SU-DHL-6 (cell line): ENCODE data around the gene FBXL16.

Experiments used
- H2AFZ ChIP-seq: fragments of 200-600 bp; sonication (generic); 2 replicates; pipeline ENCODE4 v1.6.1; 2014; ENCODE audit warnings: low read depth, mild to moderate bottlenecking, moderate library complexity, mixed read lengths, antibody characterized with exemption, low read length; ENCODE audit not compliant: severe bottlenecking
- H3F3A ChIP-seq: fragments of 200-600 bp; shearing (Covaris generic); 2 replicates; pipeline ENCODE4 v1.6.0; 2016; ENCODE audit warnings: antibody characterized with exemption, mild to moderate bottlenecking; ENCODE audit not compliant: insufficient read depth
- H3K27ac ChIP-seq: fragments of 200-600 bp; sonication (generic); 2 replicates; pipeline ENCODE4 v1.5.1; 2016; ENCODE audit warnings: low read depth, mild to moderate bottlenecking, low read length, moderate library complexity, mixed read lengths
- H3K27me3 ChIP-seq: fragments of 200-600 bp; sonication (generic), shearing (Covaris generic); 2 replicates; pipeline ENCODE4 v1.6.0; 2014; ENCODE audit warnings: mild to moderate bottlenecking, low read length
- H3K36me3 ChIP-seq: fragments of 200-600 bp; sonication (generic); 2 replicates; pipeline ENCODE4 v1.6.1; 2014; ENCODE audit warnings: mild to moderate bottlenecking, low read length, mixed read lengths
- H3K4me2 ChIP-seq: fragments of 300-600, 200-600 bp; shearing (Covaris generic), sonication (generic); 2 replicates; pipeline ENCODE4 v1.6.0; 2014; ENCODE audit warnings: low read length, low read depth, mild to moderate bottlenecking; ENCODE audit not compliant: poor library complexity, severe bottlenecking
- H3K4me3 ChIP-seq: fragments of 200-600 bp; sonication (generic); 2 replicates; pipeline ENCODE4 v1.5.1; 2014; ENCODE audit warnings: antibody characterized with exemption, low read length, mild to moderate bottlenecking, mixed read lengths; ENCODE audit not compliant: insufficient read depth, poor library complexity, severe bottlenecking
- H3K79me2 ChIP-seq: fragments of 200-600 bp; sonication (generic); 2 replicates; pipeline ENCODE4 v1.6.1; 2014; ENCODE audit warnings: mild to moderate bottlenecking, low read length, moderate library complexity; ENCODE audit not compliant: insufficient read depth
- H3K9ac ChIP-seq: fragments of 200-600 bp; sonication (generic); 2 replicates; pipeline ENCODE4 v1.7.0; 2014; ENCODE audit warnings: mild to moderate bottlenecking, low read length
- H3K9me2 ChIP-seq: fragments of 200-600 bp; sonication (generic); replicated peaks from 2 replicates; pipeline ENCODE4 v1.6.1; 2014; ENCODE audit warnings: low read length; ENCODE audit not compliant: insufficient read depth
- H3K9me3 ChIP-seq: fragments of 200-600 bp; sonication (generic); 2 replicates; pipeline ENCODE4 v1.6.1; 2014; ENCODE audit warnings: low read length, mixed read lengths; ENCODE audit not compliant: insufficient read depth
- H4K20me1 ChIP-seq: fragments of 200-600 bp; sonication (generic); 2 replicates; pipeline ENCODE4 v1.6.1; 2014; ENCODE audit warnings: low read depth, mild to moderate bottlenecking, antibody characterized with exemption, low read length, moderate library complexity, mixed read lengths
- CTCF ChIP-seq: fragments of 200-600 bp; sonication (generic); IDR thresholded peaks from one replicate; pipeline ENCODE4 v1.5.1; 2017; ENCODE audit warnings: antibody characterized with exemption, mild to moderate bottlenecking, low read length, moderate library complexity; ENCODE audit not compliant: insufficient read depth, poor library complexity, severe bottlenecking
- EZH2phosphoT487 ChIP-seq: fragments of 200-600 bp; sonication (generic), shearing (Covaris generic); conservative IDR thresholded peaks from 2 replicates; pipeline ENCODE4 v1.6.1; 2018; ENCODE audit warnings: mild to moderate bottlenecking, antibody characterized with exemption, low read length, moderate library complexity, mixed read lengths

FBXL16 gene

GRCh38 chr16:684071-684794 lies 21.4 kb downstream of the FBXL16 start, which contains the start of gene JMJD8:
TSS of gene JMJD8 (minus strand) at chr16:684334. CDS start at chr16:684319, 15 bp downstream.
- Histone ChIP-seq H3K9ac (peak within 1 kb of the TSS; percentile 58), H3K9me3 (no peaks in the 10 kb centered on the region), H3K36me3 (no peaks in the 10 kb centered on the region), H4K20me1 (no peaks in the 10 kb centered on the region), H3K27me3 (no peaks in the 10 kb centered on the region), H3K79me2 (peaks cover 23% of the 10 kb centered on the region; the same call in 1 of the 2 replicates), H3K9me2 (no peaks in the 10 kb centered on the region), H3K4me2 (peak within 1 kb of the TSS; percentile 64), H3K4me3 (peak within 1 kb of the TSS; percentile 55), H2AFZ (no peak within 1 kb of the TSS), H3K27ac (peak within 1 kb of the TSS; percentile 38; the same call in 1 of the 2 replicates), H3F3A (peaks cover 4% of the 10 kb centered on the region; the same call in 1 of the 2 replicates)
- TF ChIP-seq CTCF (no peak), EZH2phosphoT487 (no peak)

GRCh38 chr16:683396-684070 lies 22.1 kb downstream of the FBXL16 start:
- no peak overlapping the region for H2AFZ ChIP-seq
- peak overlapping the region; percentile 64 for H3K4me2 ChIP-seq

More at GRCh38 chr16:683396-684070, 22.1 kb downstream of the FBXL16 start:
- Histone ChIP-seq H3K9me3 (no peaks in the 10 kb centered on the region), H3K9ac (peak overlapping the region; percentile 58), H3K4me3 (peak overlapping the region; percentile 55), H3K27ac (peak overlapping the region; percentile 38; the same call in 1 of the 2 replicates), H3K79me2 (peaks cover 23% of the 10 kb centered on the region; the same call in 1 of the 2 replicates), H3F3A (peaks cover 9% of the 10 kb centered on the region; the same call in 1 of the 2 replicates), H3K9me2 (no peaks in the 10 kb centered on the region), H3K36me3 (no peaks in the 10 kb centered on the region), H4K20me1 (no peaks in the 10 kb centered on the region), H3K27me3 (no peaks in the 10 kb centered on the region)
- no peak for TF ChIP-seq EZH2phosphoT487
- no peak for TF ChIP-seq CTCF
